HEK293 (cell line): ENCODE measurements around the gene CCM2L.
A peak's percentile ranks its signal among the peaks of the same experiment; 100 is the strongest.

Experiments used
- CTCF ChIA-PET: fragments of 350-600 bp; formaldehyde crosslinking; extraction: SDS; loops from one replicate; lab custom pipeline; 2021; ENCODE audit warnings: antibody characterized with exemption; lab: Yijun Ruan, JAX
- POLR2A ChIA-PET: fragments of 300-600 bp; formaldehyde crosslinking; extraction: SDS; loops from one replicate; lab custom pipeline; 2020; ENCODE audit warnings: antibody characterized with exemption, inconsistent platforms; lab: Yijun Ruan, JAX
- H3K27ac ChIP-seq: fragments of 200-500 bp; sonication (Bioruptor generic); 2 replicates; pipeline ENCODE4 v1.5.1; 2014; ENCODE audit warnings: low read depth, low read length, control low read depth, inconsistent platforms; ENCODE audit errors: extremely low read depth
- H3K36me3 ChIP-seq, 2 experiments: fragments of 200-500 bp in 1 of 2; sonication (Bioruptor generic) in 1 of 2; 1 replicate in 1 of 2; 2 replicates in 1 of 2; pipeline ENCODE4 v1.5.1; 2014 to 2017; ENCODE audit warnings: inconsistent platforms in 2 of 2, low read length in 2 of 2; ENCODE audit not compliant: control insufficient read depth in 2 of 2, insufficient read depth in 1 of 2
- H3K4me1 ChIP-seq: fragments of 200-500 bp; sonication (Bioruptor generic); 2 replicates; pipeline ENCODE4 v1.5.1; 2014; ENCODE audit warnings: mild to moderate bottlenecking, low read length, inconsistent platforms; ENCODE audit not compliant: control insufficient read depth, insufficient read depth
- H3K4me3 ChIP-seq: 2 replicates; pipeline ENCODE4 v1.5.1; 2011; ENCODE audit warnings: low read depth, mild to moderate bottlenecking, control low read depth, low read length, moderate library complexity
- H3K9me3 ChIP-seq: fragments of 200-500 bp; sonication (Bioruptor generic); 2 replicates; pipeline ENCODE4 v1.5.1; 2014; ENCODE audit warnings: low read depth, low read length, inconsistent platforms; ENCODE audit not compliant: control insufficient read depth, insufficient read depth
- EGR2 ChIP-seq: fragments of 450-650 bp; formaldehyde crosslinking; IDR thresholded peaks from 2 replicates; pipeline ENCODE4 v1.5.1; 2016; ENCODE audit warnings: low read depth, missing biosample characterization, missing genetic modification characterization
- GFI1B ChIP-seq: fragments of 450-650 bp; formaldehyde crosslinking; IDR thresholded peaks from 2 replicates; pipeline ENCODE4 v1.5.1; 2016; ENCODE audit warnings: missing biosample characterization, missing genetic modification characterization
- GLI4 ChIP-seq: fragments of 450-650 bp; formaldehyde crosslinking; IDR thresholded peaks from 2 replicates; pipeline ENCODE4 v1.5.1; 2016; ENCODE audit warnings: missing biosample characterization, missing genetic modification characterization
- HOXA7 ChIP-seq: sonication (generic); formaldehyde crosslinking; IDR thresholded peaks from 2 replicates; pipeline ENCODE4 v1.8.1; 2022; ENCODE audit warnings: missing genetic modification reagents, borderline replicate concordance
- KLF1 ChIP-seq: fragments of 450-650 bp; formaldehyde crosslinking; IDR thresholded peaks from 2 replicates; pipeline ENCODE4 v1.5.1; 2016; ENCODE audit warnings: missing biosample characterization, missing genetic modification characterization
- OSR2 ChIP-seq: fragments of 450-650 bp; formaldehyde crosslinking; IDR thresholded peaks from 2 replicates; pipeline ENCODE4 v1.5.1; 2016; ENCODE audit warnings: missing biosample characterization, missing genetic modification characterization
- YY1 ChIP-seq: fragments of 450-650 bp; formaldehyde crosslinking; IDR thresholded peaks from 2 replicates; pipeline ENCODE4 v1.5.1; 2018; ENCODE audit warnings: missing biosample characterization, missing genetic modification characterization
- ZBTB7A ChIP-seq: fragments of 450-650 bp; formaldehyde crosslinking; IDR thresholded peaks from 2 replicates; pipeline ENCODE4 v1.5.1; 2016; ENCODE audit warnings: low read depth, missing biosample characterization, missing genetic modification characterization
- ZFHX2 ChIP-seq: fragments of 450-650 bp; formaldehyde crosslinking; conservative IDR thresholded peaks from 2 replicates; pipeline ENCODE4 v1.5.1; 2016; ENCODE audit warnings: missing biosample characterization, missing genetic modification characterization
- ZIC2 ChIP-seq: fragments of 450-650 bp; formaldehyde crosslinking; IDR thresholded peaks from 2 replicates; pipeline ENCODE4 v1.5.1; 2016; ENCODE audit warnings: missing biosample characterization, missing genetic modification characterization
- ZNF121 ChIP-seq: fragments of 450-650 bp; formaldehyde crosslinking; IDR thresholded peaks from 2 replicates; pipeline ENCODE4 v1.5.1; 2016; ENCODE audit warnings: missing biosample characterization, missing genetic modification characterization
- ZNF155 ChIP-seq: fragments of 450-650 bp; formaldehyde crosslinking; IDR thresholded peaks from 2 replicates; pipeline ENCODE4 v1.5.1; 2016; ENCODE audit warnings: missing biosample characterization, missing genetic modification characterization
- ZNF2 ChIP-seq: fragments of 450-650 bp; formaldehyde crosslinking; IDR thresholded peaks from 2 replicates; pipeline ENCODE4 v1.5.1; 2016; ENCODE audit warnings: missing biosample characterization, missing genetic modification characterization
- ZNF23 ChIP-seq: fragments of 450-650 bp; formaldehyde crosslinking; IDR thresholded peaks from 2 replicates; pipeline ENCODE4 v1.5.1; 2016; ENCODE audit warnings: missing biosample characterization, missing genetic modification characterization, borderline replicate concordance
- ZNF266 ChIP-seq: fragments of 450-650 bp; formaldehyde crosslinking; IDR thresholded peaks from 2 replicates; pipeline ENCODE4 v1.5.1; 2016; ENCODE audit warnings: missing biosample characterization, missing genetic modification characterization, low read depth
- ZNF423 ChIP-seq: fragments of 450-650 bp; formaldehyde crosslinking; IDR thresholded peaks from 2 replicates; pipeline ENCODE4 v1.5.1; 2016; ENCODE audit warnings: missing biosample characterization, missing genetic modification characterization
- ZNF48 ChIP-seq: fragments of 450-650 bp; formaldehyde crosslinking; IDR thresholded peaks from 2 replicates; pipeline ENCODE4 v1.5.1; 2016; ENCODE audit warnings: missing biosample characterization, missing genetic modification characterization
- ZNF561 ChIP-seq: fragments of 450-650 bp; IDR thresholded peaks from 2 replicates; pipeline ENCODE4 v1.5.1; 2018; ENCODE audit warnings: missing biosample characterization, missing genetic modification characterization, borderline replicate concordance
- ZNF707 ChIP-seq: fragments of 450-650 bp; formaldehyde crosslinking; IDR thresholded peaks from 2 replicates; pipeline ENCODE4 v1.5.1; 2016; ENCODE audit warnings: missing biosample characterization, missing genetic modification characterization
- ZNF792 ChIP-seq: fragments of 450-650 bp; formaldehyde crosslinking; IDR thresholded peaks from 2 replicates; pipeline ENCODE4 v1.5.1; 2016; ENCODE audit warnings: missing biosample characterization, missing genetic modification characterization
- ZNF830 ChIP-seq: fragments of 450-650 bp; IDR thresholded peaks from 2 replicates; pipeline ENCODE4 v1.5.0; 2018; ENCODE audit warnings: missing biosample characterization, missing genetic modification characterization, low read depth, mild to moderate bottlenecking, moderate library complexity
- ZNF843 ChIP-seq: fragments of 450-650 bp; formaldehyde crosslinking; IDR thresholded peaks from 2 replicates; pipeline ENCODE4 v1.5.1; 2016; ENCODE audit warnings: missing biosample characterization, missing genetic modification characterization
- TF ChIP-seq, protein P1 (sequence below): fragments of 450-650 bp; formaldehyde crosslinking; IDR thresholded peaks from 2 replicates; pipeline ENCODE4 v1.5.1; 2016; ENCODE audit warnings: missing biosample characterization, missing genetic modification characterization
- TF ChIP-seq, protein P2 (sequence below): fragments of 450-650 bp; formaldehyde crosslinking; IDR thresholded peaks from 2 replicates; pipeline ENCODE4 v1.5.1; 2017; ENCODE audit warnings: missing biosample characterization, mild to moderate bottlenecking, missing genetic modification characterization, moderate library complexity
- TF ChIP-seq, protein P3 (sequence below): fragments of 450-650 bp; formaldehyde crosslinking; IDR thresholded peaks from 2 replicates; pipeline ENCODE4 v1.5.1; 2017; ENCODE audit warnings: missing biosample characterization, missing genetic modification characterization
- TF ChIP-seq, protein P4 (sequence below): fragments of 450-650 bp; formaldehyde crosslinking; IDR thresholded peaks from 2 replicates; pipeline ENCODE4 v1.5.1; 2016; ENCODE audit warnings: missing biosample characterization, missing genetic modification characterization
- TF ChIP-seq, protein P5 (sequence below): fragments of 450-650 bp; formaldehyde crosslinking; IDR thresholded peaks from 2 replicates; pipeline ENCODE4 v1.5.1; 2016; ENCODE audit warnings: missing biosample characterization, missing genetic modification characterization

The CCM2L gene

DNA sequence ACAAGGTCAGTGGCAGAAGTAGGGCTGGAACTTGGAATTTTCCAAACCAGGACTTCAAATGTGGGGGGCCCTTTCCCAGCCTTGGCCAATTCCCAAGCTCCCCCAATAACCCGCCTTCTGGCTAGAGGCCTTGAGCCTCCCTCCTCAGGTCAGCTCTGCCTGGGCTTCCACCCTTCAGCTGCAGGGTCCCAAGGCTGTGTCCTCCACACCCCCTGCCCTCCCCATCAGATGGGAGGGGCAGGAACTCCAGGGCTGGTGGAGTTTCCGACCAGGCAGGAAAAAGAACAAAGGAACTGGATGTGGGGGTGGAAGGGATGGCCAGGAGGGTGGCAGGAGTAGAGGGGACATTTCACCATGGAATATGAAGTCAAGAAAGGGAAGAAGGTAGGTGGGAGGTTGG lies at the start of gene CCM2L:
TSS of gene CCM2L (plus strand) at position 338 of the 400 bp plus-strand sequence. CDS start at position 355, 17 bp downstream.
- POLR2A ChIA-PET: no interaction called here
- Histone ChIP-seq H3K9me3 (no peaks in the 10 kb centered on the region), H3K4me3 (no peak within 1 kb of the TSS), H3K27ac (no peak within 1 kb of the TSS), H3K4me1 (peaks cover 8% of the 10 kb centered on the region), H3K36me3 (no peaks in the 10 kb centered on the region)
- no peak for TF ChIP-seq ZBTB7A (tag by site-specific recombination)
- no peak for TF ChIP-seq ZNF707
- no peak for TF ChIP-seq ZNF561
- TF ChIP-seq ZNF155 (tag by site-specific recombination): no peak
- TF ChIP-seq GLI4 (tag by site-specific recombination): no peak
- no peak for TF ChIP-seq ZNF48 (tag by site-specific recombination)
- TF ChIP-seq, protein P1, sequence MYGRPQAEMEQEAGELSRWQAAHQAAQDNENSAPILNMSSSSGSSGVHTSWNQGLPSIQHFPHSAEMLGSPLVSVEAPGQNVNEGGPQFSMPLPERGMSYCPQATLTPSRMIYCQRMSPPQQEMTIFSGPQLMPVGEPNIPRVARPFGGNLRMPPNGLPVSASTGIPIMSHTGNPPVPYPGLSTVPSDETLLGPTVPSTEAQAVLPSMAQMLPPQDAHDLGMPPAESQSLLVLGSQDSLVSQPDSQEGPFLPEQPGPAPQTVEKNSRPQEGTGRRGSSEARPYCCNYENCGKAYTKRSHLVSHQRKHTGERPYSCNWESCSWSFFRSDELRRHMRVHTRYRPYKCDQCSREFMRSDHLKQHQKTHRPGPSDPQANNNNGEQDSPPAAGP: no peak
- no peak for TF ChIP-seq OSR2
- no peak for TF ChIP-seq ZNF423 (tag by site-specific recombination)
- no peak for TF ChIP-seq ZNF792
- TF ChIP-seq, protein P2, sequence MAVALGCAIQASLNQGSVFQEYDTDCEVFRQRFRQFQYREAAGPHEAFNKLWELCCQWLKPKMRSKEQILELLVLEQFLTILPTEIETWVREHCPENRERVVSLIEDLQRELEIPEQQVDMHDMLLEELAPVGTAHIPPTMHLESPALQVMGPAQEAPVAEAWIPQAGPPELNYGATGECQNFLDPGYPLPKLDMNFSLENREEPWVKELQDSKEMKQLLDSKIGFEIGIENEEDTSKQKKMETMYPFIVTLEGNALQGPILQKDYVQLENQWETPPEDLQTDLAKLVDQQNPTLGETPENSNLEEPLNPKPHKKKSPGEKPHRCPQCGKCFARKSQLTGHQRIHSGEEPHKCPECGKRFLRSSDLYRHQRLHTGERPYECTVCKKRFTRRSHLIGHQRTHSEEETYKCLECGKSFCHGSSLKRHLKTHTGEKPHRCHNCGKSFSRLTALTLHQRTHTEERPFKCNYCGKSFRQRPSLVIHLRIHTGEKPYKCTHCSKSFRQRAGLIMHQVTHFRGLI (tag by site-specific recombination): no peak
- no peak for TF ChIP-seq ZNF121 (tag by site-specific recombination)
- TF ChIP-seq GFI1B (tag by site-specific recombination): no peak
- no peak for TF ChIP-seq ZNF843
- no peak for TF ChIP-seq ZNF2 (tag by site-specific recombination)
- TF ChIP-seq, protein P3, sequence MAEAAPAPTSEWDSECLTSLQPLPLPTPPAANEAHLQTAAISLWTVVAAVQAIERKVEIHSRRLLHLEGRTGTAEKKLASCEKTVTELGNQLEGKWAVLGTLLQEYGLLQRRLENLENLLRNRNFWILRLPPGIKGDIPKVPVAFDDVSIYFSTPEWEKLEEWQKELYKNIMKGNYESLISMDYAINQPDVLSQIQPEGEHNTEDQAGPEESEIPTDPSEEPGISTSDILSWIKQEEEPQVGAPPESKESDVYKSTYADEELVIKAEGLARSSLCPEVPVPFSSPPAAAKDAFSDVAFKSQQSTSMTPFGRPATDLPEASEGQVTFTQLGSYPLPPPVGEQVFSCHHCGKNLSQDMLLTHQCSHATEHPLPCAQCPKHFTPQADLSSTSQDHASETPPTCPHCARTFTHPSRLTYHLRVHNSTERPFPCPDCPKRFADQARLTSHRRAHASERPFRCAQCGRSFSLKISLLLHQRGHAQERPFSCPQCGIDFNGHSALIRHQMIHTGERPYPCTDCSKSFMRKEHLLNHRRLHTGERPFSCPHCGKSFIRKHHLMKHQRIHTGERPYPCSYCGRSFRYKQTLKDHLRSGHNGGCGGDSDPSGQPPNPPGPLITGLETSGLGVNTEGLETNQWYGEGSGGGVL (tag by site-specific recombination): no peak
- TF ChIP-seq KLF1 (tag by site-specific recombination): no peak
- TF ChIP-seq ZNF266 (tag by site-specific recombination): no peak
- TF ChIP-seq YY1 (tag by site-specific recombination): no peak
- TF ChIP-seq, protein P4, sequence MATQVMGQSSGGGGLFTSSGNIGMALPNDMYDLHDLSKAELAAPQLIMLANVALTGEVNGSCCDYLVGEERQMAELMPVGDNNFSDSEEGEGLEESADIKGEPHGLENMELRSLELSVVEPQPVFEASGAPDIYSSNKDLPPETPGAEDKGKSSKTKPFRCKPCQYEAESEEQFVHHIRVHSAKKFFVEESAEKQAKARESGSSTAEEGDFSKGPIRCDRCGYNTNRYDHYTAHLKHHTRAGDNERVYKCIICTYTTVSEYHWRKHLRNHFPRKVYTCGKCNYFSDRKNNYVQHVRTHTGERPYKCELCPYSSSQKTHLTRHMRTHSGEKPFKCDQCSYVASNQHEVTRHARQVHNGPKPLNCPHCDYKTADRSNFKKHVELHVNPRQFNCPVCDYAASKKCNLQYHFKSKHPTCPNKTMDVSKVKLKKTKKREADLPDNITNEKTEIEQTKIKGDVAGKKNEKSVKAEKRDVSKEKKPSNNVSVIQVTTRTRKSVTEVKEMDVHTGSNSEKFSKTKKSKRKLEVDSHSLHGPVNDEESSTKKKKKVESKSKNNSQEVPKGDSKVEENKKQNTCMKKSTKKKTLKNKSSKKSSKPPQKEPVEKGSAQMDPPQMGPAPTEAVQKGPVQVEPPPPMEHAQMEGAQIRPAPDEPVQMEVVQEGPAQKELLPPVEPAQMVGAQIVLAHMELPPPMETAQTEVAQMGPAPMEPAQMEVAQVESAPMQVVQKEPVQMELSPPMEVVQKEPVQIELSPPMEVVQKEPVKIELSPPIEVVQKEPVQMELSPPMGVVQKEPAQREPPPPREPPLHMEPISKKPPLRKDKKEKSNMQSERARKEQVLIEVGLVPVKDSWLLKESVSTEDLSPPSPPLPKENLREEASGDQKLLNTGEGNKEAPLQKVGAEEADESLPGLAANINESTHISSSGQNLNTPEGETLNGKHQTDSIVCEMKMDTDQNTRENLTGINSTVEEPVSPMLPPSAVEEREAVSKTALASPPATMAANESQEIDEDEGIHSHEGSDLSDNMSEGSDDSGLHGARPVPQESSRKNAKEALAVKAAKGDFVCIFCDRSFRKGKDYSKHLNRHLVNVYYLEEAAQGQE (tag by site-specific recombination): no peak
- CTCF ChIA-PET: no interaction called here

DNA sequence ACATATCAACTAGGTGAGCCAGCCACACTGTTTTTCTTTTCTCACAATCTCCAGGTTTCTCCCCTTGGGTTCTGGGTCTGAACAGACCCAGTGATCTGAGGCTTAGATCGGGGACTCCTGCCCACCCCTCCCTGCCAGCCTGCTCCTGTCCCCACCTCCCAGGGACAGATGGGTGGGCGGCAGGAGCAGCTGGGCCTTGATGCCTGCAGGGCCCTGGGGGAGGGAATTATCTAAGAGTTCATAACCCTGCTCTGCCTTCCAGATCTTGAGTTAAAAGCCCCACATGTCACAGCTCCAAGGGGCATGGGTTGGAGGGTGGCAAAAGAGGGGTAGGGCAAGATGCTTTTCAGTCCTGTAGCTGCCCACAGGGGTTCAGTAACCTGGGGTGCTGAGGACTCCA lies 47.5 kb upstream of the CCM2L start:
- peak; percentile 43 for TF ChIP-seq ZFHX2 (tag by site-specific recombination)
- no peak for TF ChIP-seq ZNF23
- TF ChIP-seq, protein P5, sequence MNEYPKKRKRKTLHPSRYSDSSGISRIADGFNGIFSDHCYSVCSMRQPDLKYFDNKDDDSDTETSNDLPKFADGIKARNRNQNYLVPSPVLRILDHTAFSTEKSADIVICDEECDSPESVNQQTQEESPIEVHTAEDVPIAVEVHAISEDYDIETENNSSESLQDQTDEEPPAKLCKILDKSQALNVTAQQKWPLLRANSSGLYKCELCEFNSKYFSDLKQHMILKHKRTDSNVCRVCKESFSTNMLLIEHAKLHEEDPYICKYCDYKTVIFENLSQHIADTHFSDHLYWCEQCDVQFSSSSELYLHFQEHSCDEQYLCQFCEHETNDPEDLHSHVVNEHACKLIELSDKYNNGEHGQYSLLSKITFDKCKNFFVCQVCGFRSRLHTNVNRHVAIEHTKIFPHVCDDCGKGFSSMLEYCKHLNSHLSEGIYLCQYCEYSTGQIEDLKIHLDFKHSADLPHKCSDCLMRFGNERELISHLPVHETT (tag by site-specific recombination): no peak
- no peak for TF ChIP-seq ZNF830 (tag by site-specific recombination)
- TF ChIP-seq ZIC2 (tag by site-specific recombination): peak; percentile 42; the same call in 1 of the 2 replicates
- peak; percentile 27; the same call in 1 of the 2 replicates for TF ChIP-seq EGR2 (tag by site-specific recombination)
- no peak for TF ChIP-seq HOXA7 (CRISPR knock-in tag)
- Histone ChIP-seq H3K27ac (no peak overlapping the region), H3K4me3 (no peak overlapping the region), H3K4me1 (no peaks in the 10 kb centered on the region), H3K36me3 (no peaks in the 10 kb centered on the region), H3K9me3 (no peaks in the 10 kb centered on the region)
- ChIA-PET POLR2A (interaction anchor here (1.4 kb wide), 1 partner anchor 11 kb away, joined by 7 read pairs; the partner anchor contains the start of gene PDRG1), CTCF (no interaction called here)
